GM19372 (cell line): ENCODE data around the gene TRIO.
A peak's percentile ranks its signal among the peaks of the same experiment; 100 is the strongest.

Experiments
- ATAC-seq: cut with Tn5 transposase; IDR thresholded peaks from one replicate; pipeline ENCODE4 v1.9.1; 2021; ENCODE audit warnings: mild to moderate bottlenecking, low read depth, moderate library complexity; ENCODE audit not compliant: unreplicated experiment

The TRIO gene

DNA sequence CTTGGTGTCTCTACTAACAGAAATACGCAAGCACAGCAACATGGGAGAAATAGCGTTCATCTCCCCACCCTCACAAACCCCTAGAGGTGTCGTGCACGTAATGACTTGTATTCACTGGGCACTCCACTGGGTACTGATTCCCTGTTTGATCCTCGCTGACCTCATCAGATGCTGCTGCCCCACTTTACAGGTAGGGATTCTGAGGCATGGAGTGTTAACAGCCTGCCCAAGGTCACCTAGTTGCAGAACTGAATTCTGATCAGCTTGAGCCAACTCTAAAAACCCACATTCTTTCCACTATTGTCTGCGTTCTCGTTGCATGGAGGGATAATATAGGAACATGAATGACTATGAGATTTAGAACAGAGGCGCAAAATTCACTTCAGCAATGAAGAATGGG, 96.3 kb downstream of the TRIO start:
- no peak for ATAC-seq

DNA sequence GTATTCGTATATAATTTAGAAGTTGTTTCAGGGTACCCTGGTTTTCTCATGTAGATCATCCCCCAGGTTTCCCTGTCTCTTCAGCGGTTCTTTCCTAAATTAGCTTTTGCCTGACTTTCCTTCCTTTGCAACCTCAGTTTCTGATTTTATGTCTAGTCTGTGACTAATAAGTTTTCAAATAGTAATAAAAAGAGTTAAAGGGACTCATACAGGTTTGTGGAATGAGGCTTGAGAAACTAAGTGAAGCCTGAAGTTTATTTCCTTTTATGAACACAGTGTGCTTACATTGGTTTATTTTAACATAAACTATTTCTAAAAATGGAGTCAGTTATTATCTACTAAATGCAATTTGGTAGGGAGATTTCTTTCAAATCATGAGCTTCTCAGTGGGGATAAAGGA, 96.8 kb downstream of the TRIO start:
- ATAC-seq = no peak

DNA sequence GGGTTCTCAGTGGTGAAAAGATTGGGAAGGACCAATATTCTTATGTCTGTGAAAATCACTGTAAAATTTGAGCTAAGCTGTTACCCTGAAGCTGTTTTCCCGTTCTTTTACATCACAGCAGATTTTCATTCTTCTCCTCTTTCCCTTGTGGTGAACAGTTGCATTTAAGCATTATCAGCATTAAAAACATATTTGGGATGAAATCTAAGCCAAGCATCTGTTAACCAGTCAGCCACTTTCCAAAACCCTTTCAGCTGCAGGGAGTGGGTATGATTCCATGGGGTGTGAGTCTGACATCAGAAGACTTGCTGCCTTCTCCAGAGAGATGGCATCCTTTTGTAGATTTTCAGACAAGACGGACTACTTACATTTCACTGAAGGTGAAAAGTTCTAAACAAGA, 97.2 kb downstream of the TRIO start:
- no peak for ATAC-seq

DNA sequence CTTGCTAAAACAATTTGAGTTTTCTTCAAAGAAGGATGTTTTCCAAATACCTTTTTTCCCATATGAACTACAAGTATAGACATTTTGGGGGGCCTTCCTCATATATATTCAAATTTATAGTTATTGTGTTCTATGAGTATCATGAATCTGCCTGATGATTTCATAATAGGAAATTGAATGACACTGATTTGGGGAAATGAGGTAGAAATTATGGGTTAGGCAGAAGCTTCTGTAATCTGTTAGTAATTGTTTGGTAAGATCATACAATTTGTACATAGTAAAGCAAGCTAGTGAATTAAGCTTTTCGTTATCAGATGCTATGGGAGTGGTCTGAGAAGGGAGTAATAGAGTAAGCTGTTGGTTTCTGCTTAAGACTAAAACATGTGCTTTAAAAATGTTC, 98.0 kb downstream of the TRIO start:
- no peak for ATAC-seq

DNA sequence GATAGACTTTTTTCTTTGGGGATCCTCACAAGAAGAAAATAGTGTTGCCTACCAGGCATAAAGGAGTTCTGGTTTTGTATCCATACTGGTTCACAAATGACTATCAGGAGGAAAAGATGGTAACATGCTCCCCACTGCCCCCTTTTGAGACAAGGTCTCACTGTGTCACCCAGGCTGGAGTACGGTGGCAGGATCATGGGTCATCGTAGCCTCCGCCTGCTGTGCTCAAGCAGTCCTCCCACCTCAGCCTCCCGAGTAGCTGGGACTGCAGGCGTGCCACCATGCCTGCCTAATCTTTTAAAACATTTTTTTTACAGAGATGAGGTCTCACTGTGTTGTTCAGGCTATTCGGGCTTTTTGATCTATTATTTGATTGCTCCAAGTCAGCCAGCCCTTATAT, 99.3 kb downstream of the TRIO start:
- ATAC-seq = no peak

DNA sequence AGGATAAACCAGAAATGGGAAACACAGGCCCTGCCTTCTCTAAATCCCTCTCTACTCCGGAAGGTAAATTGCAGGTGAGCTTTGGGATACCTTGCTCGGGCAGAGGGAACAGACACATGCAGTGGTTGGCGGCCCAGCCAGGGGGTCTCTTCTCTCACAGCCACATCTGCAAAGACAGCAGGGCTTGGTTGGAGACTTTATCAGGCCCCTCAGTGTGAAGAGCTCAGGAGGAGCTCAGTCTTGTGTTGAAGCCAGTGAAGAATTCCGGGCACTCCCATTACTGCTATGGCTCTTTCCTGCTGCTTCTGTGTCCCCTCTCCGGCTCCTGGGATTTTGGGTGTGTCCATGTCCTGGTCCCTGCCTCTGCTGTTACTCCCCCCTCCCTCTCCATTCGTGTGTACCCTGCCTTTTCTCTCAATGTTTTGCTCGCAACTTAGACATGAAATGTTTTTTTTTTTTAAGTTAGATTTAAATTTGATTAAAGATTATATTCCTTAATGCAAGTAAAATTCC, 99.8 kb downstream of the TRIO start:
- no peak for ATAC-seq

DNA sequence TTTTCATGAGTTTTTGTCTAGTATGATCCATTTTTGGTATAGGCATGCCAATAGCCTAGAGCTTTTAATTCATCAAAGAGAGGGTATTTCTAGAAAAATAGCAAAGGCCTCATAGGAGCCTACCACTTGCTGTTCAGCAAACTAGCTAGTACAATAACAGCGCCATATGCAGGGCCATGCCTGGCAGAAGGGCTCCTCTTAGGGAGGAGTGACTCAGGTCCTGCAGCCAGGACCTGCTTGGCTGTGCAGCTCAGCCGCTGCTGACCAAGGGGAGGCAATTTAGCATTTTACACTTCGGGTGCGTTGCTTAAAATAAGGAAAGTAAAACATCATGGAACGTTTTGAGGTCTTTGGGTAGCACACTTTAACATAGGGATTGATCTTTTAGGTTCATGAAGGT, 100.6 kb downstream of the TRIO start:
- ATAC-seq = no peak

DNA sequence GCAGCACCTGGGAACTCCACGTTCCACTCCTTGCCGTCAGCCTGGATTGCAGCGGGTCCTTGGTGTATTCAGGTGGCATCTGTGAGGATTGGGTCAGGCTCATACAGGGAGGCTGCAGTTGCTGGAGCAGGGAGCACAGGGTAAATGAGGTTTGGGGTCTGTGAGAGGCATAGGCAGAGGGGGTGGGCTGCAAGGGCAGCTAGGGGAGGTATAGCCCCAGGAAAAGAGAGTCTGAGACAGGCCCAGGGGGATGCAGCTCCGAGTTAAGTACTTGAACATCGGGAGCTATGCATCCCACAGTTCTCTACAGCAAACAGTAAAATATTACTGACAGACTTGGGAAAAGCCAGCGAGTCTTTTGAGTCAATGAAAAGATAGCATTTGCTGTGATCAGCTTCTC, 101.6 kb downstream of the TRIO start:
- no peak for ATAC-seq

DNA sequence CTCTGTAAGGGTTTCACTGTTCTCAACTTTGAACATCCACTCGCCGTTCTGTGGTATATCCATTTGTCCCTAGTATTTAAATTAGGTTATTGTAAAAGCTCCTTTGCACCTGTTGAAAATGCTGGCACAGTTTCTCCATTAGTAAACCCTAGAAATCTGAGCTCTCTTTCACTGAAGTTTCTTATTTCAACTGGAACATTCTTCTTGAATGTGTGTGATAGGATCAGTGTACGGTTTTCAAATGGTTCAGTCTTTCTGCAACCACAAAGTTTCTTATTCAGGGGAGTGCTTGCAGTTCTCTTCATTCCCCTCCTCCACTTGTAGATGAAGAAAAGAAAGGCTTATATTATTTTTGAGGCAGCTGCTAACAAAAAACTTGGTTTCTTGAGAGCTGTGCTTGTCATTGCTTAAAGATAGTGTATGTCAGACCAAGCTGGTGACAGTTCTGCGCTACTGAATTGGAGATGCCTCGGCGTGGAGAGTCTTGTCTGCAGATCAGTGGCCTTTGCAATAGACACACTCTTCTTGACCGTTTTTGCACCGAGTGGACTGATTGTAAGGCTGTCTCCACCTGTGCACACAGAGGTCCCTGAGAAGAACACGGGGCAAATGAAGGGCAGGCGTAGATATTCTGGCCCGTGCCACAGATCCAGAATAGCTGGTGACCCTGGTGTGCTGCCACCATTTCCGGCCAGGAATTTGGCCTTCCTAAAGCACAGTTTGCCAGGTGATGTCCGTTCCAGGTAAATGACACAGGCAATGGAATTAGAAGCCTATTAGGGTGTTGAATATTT, 102.2 kb downstream of the TRIO start:
- ATAC-seq = no peak

DNA sequence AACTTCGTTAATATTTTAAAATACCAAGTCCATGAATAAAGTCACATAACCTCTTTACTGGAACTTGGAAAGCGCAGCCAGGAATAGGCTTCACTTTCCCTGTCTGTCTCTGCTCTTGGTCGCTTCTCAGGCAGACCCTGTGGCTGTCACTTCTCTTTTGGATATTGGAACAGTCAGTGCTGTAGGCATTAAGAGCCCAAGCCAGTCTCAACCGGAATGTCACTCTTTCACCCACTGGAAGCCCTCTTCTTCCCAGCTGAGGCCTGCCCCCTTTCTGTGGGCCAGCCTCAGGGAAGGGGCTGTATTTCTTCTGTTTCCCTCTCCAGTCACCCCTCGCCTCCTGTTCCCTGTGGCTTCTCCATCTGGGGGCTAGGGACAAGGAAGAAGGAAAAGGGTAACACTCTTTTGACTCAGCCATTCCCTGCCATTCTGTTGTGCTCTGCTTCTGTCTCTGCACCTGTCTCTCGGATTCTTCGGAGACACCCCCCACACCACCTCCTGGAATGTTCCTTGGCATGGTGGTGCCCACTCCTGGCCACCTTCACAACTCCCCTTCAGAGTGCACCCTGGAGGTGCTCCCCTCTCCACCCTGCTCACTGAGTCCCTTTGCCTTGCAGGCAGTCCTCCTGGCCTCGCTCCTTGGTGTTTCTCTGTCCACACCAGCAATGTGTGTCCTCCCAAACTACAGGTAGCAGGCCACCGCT, 103.4 kb downstream of the TRIO start:
- no peak for ATAC-seq

DNA sequence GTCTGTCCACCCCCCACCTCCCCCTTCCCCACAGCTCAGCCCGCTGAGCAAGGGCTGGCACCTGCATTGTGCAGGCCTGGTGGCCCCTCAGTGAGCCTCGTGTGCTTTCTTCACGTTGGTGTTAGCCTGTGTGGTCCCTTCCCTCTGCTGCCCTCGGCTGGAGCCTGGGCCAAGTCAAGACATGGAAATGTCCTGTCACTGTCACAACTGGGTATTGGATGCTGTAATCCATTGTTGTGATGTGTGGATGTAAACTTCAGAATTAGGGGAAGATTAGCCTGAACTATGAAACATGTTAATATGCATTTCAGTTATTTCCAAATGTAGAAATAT, 103.9 kb downstream of the TRIO start:
- no peak for ATAC-seq

DNA sequence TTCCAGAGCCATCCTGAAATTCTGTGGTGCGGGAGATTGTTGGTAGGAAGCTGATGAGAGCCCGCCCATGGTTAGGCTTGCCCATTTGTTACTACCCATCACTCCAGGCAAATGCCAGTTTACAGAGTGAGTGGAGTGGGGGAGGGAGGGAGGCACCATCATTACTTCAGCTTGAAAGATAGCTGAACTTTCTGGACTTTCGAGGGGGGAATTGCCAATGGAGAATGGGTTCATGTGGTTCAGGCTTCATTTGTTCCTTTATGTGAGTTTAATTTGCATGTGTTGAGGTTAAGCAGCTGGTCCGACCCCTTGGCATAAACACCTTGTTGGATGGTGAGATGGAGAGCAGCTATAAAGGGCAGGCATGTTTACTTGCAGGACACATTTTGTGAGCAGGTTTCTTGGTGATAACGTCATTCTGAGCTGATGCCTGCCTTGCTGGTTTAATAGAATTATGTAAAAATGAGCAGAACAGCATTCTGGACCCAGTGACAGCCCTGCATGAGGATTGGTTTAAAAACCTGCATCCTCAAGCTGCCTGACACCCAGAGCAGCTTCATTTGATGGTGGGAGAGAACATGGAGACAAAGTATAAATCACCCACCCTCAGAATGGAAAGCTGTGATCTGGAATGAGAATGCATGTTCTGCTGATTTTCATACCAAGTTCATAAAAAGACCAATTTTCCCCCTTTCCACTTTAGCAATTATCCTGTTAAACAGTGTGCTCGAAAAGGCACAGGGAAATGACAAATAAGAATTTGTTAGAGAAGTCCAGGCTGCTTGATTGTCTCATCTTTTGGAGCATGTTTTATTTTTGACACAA, 106.3 kb downstream of the TRIO start:
- ATAC-seq = no peak

DNA sequence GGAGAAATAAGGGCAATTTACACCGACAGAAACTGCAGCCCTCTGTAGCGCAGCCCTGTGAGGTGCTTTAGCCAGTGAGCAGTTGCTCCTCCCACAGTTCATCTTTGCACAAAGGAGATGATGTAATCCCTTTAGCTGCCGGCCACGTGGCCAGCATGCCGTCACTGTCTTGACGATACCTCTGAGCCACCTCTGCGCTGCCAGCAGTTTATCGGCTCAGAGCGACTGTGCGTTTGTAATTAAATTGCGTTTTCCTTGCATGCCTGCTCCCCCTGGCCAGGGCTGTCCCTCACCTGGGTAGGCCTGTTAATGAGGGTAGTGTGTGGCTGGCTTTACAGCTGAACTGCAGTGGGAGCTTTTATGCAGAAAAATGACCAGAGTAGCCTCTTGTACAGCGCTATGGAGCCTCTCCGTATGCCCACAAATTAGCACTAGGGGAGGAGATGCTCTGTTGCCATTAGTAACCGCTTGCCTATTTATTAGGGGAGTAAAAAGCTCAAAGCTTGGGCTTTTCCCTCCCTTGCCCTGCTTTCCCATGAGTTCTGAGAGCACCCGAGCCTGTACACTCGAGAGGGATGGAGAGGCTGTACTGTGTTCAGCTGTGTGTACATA, 107.0 kb downstream of the TRIO start:
- ATAC-seq = no peak

DNA sequence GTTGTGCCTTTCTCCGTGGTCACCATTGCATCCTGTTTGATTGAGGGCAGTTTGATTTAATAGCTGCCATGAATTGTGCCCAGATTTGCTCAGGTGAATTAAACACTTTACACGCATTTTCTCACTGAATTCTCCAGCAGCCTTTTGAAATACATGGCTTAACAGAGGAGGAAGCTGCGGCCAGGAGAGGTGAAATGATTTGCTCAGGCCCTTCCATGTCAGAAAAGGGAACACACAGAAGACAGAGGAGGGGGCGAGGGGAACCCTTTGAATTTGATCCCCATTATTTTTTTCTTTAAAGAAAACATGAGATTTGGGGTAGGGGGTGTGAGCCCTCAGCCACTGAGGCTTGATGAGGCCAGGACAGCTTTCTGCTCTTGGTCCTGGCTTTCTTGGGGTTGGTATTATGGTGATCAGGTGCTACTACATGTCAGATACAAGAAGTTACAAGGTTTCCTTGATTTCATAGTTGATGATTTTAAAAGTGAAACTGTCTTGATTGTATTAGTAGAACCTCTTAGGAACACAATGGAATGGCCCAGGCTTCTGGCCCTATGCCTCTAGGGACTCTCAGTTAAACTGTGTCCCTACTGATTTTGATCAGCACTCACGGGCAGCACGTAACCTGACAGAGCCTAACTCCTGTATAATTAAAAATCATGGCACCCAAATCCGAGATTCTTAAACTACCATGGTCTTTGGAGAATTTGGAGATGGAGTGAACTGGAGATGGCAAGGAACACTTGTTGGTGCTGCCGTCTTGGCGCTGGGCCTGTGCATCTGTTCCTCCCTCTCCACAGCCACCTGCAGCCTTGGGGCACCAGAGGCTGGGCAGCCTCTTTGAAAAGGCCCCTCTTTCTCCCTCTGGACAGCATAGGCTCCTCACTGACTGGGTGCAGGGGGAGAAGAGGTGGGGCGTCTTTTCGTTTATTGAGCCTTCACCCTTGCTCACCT, 107.9 kb downstream of the TRIO start:
- peak; percentile 55 for ATAC-seq

DNA sequence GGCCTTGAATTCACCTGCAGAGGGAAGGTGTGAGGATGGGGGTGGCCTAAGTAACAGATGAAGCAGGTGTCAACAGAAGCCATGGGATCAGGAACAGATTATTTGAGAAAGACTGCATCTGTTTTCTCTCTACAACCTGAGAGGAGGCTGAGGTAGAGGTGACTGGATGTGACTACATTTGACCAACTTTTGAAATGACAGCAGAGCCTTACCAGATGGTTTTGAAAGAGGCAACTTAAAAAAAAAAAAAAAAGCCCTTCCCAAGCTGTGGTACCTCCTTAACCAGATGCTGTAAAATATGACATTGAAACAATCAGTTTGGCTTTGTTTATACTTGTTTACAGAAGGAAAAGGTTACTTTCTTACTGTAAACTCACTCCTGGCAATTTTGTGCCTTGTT, 108.6 kb downstream of the TRIO start:
- ATAC-seq = peak; percentile 39

DNA sequence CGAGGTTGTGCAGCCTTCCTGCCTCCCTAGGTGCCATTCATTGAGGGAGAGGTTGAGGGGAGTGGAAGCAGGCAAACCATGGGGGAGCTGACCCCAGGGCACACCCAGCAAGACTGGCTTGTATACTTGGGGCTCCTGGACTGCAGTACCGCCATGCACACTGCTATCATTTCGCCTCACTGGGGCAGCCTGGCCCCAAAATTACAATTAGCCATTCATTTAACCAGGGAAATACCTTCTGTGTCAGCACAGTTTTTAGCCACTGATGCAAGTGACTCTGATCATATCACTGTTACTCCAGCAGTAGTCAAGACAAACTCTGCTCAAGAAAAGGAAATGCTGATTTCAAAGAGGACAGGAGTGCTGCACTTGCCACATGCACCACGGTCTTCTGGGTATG, 109.7 kb downstream of the TRIO start:
- ATAC-seq = no peak

DNA sequence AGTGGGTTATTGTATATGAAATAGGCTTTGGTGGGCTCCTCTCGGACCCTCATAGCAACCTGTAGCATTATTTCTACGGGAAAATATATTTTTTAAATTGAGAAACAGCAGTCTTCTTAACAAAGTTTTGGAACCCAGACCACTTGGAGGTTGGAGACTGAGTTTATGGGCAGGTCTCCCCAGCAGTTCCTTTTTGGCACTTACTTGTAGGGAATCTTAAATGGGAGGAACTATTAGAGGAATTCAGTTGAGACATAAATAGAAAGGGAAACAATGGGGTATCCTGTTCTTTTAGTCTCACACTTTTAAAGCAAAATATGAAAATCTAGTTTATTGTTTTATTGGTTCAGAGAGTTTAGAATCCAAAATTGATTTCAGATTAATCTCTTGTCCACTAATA, 111.5 kb downstream of the TRIO start:
- no peak for ATAC-seq

DNA sequence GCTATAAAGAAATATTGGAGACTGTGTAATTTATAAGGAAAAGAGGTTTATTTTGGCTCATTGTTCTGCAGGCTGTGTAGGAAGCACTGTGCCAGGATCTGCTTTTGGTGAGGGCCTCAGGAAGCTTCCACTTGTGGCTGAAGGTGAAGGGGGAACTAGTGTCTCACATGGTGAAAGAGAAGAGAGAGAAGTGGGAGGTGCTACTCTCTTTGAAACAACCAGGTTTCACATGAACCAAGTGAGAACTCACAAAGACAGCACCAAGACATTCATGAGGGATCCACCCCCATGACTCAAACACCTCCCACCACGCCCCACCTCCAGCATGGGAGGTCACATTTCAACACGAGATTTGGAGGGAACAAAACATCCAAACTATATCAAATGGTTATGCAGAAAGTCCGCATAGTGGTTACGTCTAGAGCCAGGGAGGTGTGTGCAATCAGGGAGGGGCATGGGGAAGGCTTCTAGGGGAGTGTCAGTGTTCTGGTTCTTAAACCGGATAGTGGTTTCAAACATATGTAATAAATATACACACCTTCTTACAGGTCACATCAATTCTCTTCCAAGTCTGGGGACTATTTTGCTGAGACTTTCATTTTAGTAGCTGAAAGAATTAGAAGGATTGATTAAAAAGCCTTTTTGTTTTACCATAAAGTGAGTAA, 113.0 kb downstream of the TRIO start:
- no peak for ATAC-seq

DNA sequence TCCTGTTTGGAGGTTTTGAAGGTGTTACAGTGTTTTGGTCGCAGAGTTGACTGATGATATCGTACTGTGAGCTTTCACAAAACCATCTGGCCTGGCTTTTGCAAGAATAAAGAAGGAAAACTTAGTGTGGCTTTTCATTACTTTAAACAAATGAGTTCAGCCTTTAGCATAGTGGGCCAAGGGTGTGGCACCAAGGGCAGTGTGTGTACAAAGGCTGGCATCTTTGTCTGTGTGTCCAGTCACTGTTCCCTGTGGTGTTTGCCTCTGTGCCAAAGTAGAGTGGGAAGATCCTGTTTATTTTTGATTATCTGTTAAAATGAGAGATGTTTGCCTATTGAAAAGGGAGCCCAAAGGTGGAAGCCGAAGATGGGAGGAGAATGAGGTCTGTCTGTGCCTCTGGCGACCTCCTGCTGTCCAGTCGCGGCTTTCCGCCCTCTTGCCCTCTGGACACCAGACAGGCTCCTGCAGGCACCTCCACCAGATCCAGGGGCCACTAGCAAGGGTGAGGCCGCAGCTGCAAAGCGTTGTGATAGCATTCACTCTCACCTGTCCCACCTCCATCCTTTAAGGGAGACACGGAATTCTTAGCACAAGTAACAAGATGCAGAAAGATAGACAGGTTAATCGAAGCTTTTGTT, 113.7 kb downstream of the TRIO start:
- no peak for ATAC-seq
